PC-3 (cell line): ENCODE results near the gene TMEM41A. TPM values are rescaled to one million over a fixed set of nuclear protein-coding genes. Genes with fewer than 3 reads are reported as not detected.
"Not testable (repeated sequence)": the region's sequence is repeated elsewhere in the genome, so short reads cannot be mapped to it uniquely, and the experiment has no call there.

Experiments
- ATAC-seq: fragments of 200-7000 bp; cut with Tn5 transposase; 2 replicates; pipeline ENCODE4 v1.9.1; 2020; ENCODE audit warnings: mild to moderate bottlenecking, moderate library complexity
- BruUV-seq: library from RNA; stranded (reverse); fragments of 400-500 nt; replicated peaks from 2 replicates; lab custom pipeline; 2021; lab: Mats Ljungman, UMichigan
- CTCF ChIA-PET: fragments of 300-600 bp; sonication (Branson Sonifier 250); formaldehyde crosslinking; loops from one replicate; lab custom pipeline; 2022; ENCODE audit warnings: antibody characterized with exemption; lab: Charles Lee
- POLR2A ChIA-PET: fragments of 300-600 bp; sonication (Branson Sonifier 250); formaldehyde crosslinking; loops from one replicate; lab custom pipeline; 2022; ENCODE audit warnings: antibody characterized with exemption; ENCODE audit not compliant: unreplicated experiment; lab: Charles Lee
- DNase-seq: peaks from one replicate; pipeline ENCODE4 v3.0.0-alpha.2; 2015
- H2AFZ ChIP-seq: fragments of 300-600 bp; sonication (generic); 2 replicates; pipeline ENCODE4 v1.6.0; 2016; ENCODE audit warnings: antibody characterized with exemption, low read length
- H3F3A ChIP-seq: fragments of 300-600 bp; sonication (generic); one replicate; pipeline ENCODE4 v1.6.0; 2017; ENCODE audit warnings: antibody characterized with exemption, low read length, control low read depth, mild to moderate bottlenecking; ENCODE audit not compliant: unreplicated experiment
- H3K27ac ChIP-seq: fragments of 300-600 bp; sonication (generic); 2 replicates; pipeline ENCODE4 v1.5.1; 2016; ENCODE audit warnings: mild to moderate bottlenecking, low read length
- H3K27me3 ChIP-seq: fragments of 300-600 bp; sonication (generic); 2 replicates; pipeline ENCODE4 v1.6.1; 2016; ENCODE audit warnings: low read length, mixed read lengths
- H3K36me3 ChIP-seq: fragments of 300-600 bp; sonication (generic); 2 replicates; pipeline ENCODE4 v1.6.1; 2016; ENCODE audit warnings: low read depth, mixed run types, low read length, mixed read lengths
- H3K4me1 ChIP-seq: fragments of 300-600 bp; sonication (generic); 2 replicates; pipeline ENCODE4 v1.5.1; 2016; ENCODE audit warnings: low read length; ENCODE audit not compliant: insufficient read depth
- H3K4me2 ChIP-seq: fragments of 300-600 bp; sonication (generic); 2 replicates; pipeline ENCODE4 v1.6.0; 2016; ENCODE audit warnings: low read length
- H3K4me3 ChIP-seq: fragments of 300-600 bp; sonication (generic); 2 replicates; pipeline ENCODE4 v1.5.1; 2016; ENCODE audit warnings: mild to moderate bottlenecking, low read length, mixed read lengths
- H3K79me2 ChIP-seq: fragments of 300-600 bp; sonication (generic); 2 replicates; pipeline ENCODE4 v1.6.1; 2017; ENCODE audit warnings: low read length, mixed read lengths
- H3K9ac ChIP-seq: fragments of 300-600 bp; sonication (generic); 2 replicates; pipeline ENCODE4 v1.6.0; 2016; ENCODE audit warnings: mild to moderate bottlenecking, low read length
- H3K9me2 ChIP-seq: fragments of 300-600 bp; sonication (generic); replicated peaks from 2 replicates; pipeline ENCODE4 v1.6.1; 2016; ENCODE audit warnings: mixed run types, low read length, mixed read lengths
- H3K9me3 ChIP-seq: fragments of 300-600 bp; sonication (generic); 2 replicates; pipeline ENCODE4 v1.6.1; 2016; ENCODE audit warnings: low read length, mixed read lengths
- H4K20me1 ChIP-seq: fragments of 300-600 bp; sonication (generic); 2 replicates; pipeline ENCODE4 v1.6.1; 2016; ENCODE audit warnings: low read length, mixed read lengths
- EZH2 ChIP-seq: fragments of 300-600 bp; sonication (generic); IDR thresholded peaks from one replicate; pipeline ENCODE4 v1.6.1; 2017; ENCODE audit warnings: antibody characterized with exemption, mild to moderate bottlenecking, low read length; ENCODE audit not compliant: unreplicated experiment
- EZH2phosphoT487 ChIP-seq: fragments of 300-600 bp; sonication (generic); IDR thresholded peaks from 2 replicates; pipeline ENCODE4 v1.6.1; 2018; ENCODE audit warnings: mild to moderate bottlenecking, antibody characterized with exemption, low read length, borderline replicate concordance
- intact Hi-C: fragments of 100-400 bp; cut with micrococcal nuclease; formaldehyde crosslinking; loops from 2 replicates; pipeline ENCODE4 v1.9.0; 2023
- total RNA-seq: library from RNA; depleted of rRNA; stranded (reverse); fragments of >200 nt; gene quantifications from 2 replicates; pipeline ENCODE4 v1.2.3, GENCODE V29; 2014
- TF ChIP-seq, protein P1 (sequence below): fragments of 300-600 bp; sonication (generic); conservative IDR thresholded peaks from 2 replicates; pipeline ENCODE4 v1.5.1; 2017; ENCODE audit warnings: antibody characterized with exemption, low read depth, mild to moderate bottlenecking, low read length

Gene TMEM41A
- total RNA-seq, 1 experiment from 2014 or later = 25.3 TPM

DNA sequence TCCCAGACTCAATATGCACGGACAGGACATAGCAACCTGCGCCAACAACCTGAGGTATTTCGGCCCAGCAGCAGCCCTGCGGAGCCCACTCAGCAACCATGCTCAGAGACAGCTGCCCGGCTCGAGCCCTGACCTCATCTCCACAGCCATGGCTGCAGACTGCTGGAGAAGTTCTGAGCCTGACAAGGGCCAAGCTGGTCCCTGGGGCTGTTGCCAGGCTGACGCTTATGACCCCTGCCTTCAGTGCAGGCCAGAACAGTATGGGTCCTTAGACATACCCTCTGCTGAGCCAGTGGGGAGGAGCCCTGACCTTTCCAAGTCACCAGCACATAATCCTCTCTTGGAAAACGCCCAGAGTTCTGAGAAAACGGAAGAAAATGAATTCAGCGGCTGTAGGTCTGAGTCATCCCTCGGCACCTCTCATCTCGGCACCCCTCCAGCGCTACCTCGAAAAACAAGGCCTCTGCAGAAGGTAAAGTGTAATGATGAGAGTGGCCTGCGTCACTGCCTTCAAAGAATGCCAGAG is 25.5 kb downstream of the TMEM41A start:
- DNase-seq (no peak), ATAC-seq (no peak)
- no TSS peak for BruUV-seq
- no peak overlapping the region for H3K9ac ChIP-seq
- H3K4me1 ChIP-seq = no peaks in the 10 kb centered on the region
- ChIA-PET POLR2A (no interaction called here), CTCF (no interaction called here)
- H4K20me1 ChIP-seq = no peaks in the 10 kb centered on the region
- H3K79me2 ChIP-seq = no peaks in the 10 kb centered on the region
- no peak overlapping the region for H3K4me2 ChIP-seq
- H2AFZ ChIP-seq = no peak overlapping the region
- no peaks in the 10 kb centered on the region for H3K27me3 ChIP-seq
- no peaks in the 10 kb centered on the region for H3K9me3 ChIP-seq
- H3F3A ChIP-seq = no peaks in the 10 kb centered on the region
- no peaks in the 10 kb centered on the region for H3K9me2 ChIP-seq
- intact Hi-C loops = no loop called here
- no peak overlapping the region for H3K27ac ChIP-seq
- no peak overlapping the region for H3K4me3 ChIP-seq
- H3K36me3 ChIP-seq = no peaks in the 10 kb centered on the region
- TF ChIP-seq, protein P1, sequence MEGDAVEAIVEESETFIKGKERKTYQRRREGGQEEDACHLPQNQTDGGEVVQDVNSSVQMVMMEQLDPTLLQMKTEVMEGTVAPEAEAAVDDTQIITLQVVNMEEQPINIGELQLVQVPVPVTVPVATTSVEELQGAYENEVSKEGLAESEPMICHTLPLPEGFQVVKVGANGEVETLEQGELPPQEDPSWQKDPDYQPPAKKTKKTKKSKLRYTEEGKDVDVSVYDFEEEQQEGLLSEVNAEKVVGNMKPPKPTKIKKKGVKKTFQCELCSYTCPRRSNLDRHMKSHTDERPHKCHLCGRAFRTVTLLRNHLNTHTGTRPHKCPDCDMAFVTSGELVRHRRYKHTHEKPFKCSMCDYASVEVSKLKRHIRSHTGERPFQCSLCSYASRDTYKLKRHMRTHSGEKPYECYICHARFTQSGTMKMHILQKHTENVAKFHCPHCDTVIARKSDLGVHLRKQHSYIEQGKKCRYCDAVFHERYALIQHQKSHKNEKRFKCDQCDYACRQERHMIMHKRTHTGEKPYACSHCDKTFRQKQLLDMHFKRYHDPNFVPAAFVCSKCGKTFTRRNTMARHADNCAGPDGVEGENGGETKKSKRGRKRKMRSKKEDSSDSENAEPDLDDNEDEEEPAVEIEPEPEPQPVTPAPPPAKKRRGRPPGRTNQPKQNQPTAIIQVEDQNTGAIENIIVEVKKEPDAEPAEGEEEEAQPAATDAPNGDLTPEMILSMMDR = no peak
- TF ChIP-seq EZH2 = no peak
- no peak for TF ChIP-seq EZH2phosphoT487

DNA sequence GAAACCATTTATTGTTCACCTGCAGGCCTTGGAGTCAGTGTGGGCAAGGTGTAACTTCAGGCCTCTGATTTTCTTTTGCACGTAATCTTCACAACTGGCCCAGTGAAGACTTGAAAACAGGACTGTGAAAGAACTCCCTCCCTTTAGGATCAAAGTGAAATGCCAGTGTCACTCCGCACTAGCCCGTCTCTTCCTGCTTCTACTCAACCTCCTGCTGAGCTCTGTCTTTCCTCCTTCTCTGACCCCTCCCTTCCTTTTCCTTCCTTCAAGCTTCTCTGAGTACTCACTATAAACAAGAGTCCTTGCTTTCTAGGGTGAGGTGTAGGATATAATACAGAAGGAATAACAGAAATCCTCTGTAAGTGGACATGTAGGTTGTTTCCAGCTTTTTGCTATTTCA is 28.5 kb downstream of the TMEM41A start:
- POLR2A ChIA-PET = interaction anchor here (0.6 kb wide), 1 partner anchor 556 kb away, joined by 3 read pairs; no protein-coding TSS in a partner anchor
- H3K27ac ChIP-seq = no peak overlapping the region
- no peaks in the 10 kb centered on the region for H3F3A ChIP-seq
- ATAC-seq (no peak), DNase-seq (no peak)
- H3K4me1 ChIP-seq = no peaks in the 10 kb centered on the region
- no peak for TF ChIP-seq EZH2
- TF ChIP-seq, protein P1 = no peak
- TF ChIP-seq EZH2phosphoT487 = no peak
- no peak overlapping the region for H3K9ac ChIP-seq
- H3K36me3 ChIP-seq = no peaks in the 10 kb centered on the region
- no peak overlapping the region for H2AFZ ChIP-seq
- CTCF ChIA-PET = no interaction called here
- no TSS peak for BruUV-seq
- no peaks in the 10 kb centered on the region for H3K79me2 ChIP-seq
- no peaks in the 10 kb centered on the region for H3K9me2 ChIP-seq
- H3K27me3 ChIP-seq = no peaks in the 10 kb centered on the region
- no peaks in the 10 kb centered on the region for H3K9me3 ChIP-seq
- H3K4me2 ChIP-seq = no peak overlapping the region
- intact Hi-C loops = no loop called here
- no peaks in the 10 kb centered on the region for H4K20me1 ChIP-seq
- no peak overlapping the region for H3K4me3 ChIP-seq

DNA sequence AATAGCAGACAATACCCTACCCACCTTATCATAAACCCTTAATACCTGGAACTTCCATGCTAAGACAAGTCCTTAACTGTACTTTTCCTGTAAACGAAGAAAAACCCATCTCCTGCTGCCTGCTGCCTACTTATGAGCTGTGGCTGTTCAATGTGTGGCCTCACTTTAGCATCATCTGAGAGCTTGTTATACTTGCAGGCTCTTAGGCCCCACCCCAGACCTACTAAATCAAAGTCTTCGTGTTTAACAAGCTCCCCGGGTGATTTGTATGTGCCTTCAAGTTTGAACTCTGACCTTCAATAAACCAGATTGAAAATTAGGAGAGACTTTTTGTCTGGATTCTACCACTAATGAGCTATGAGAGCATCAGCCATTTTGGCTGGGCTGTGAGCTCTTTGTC is 29.3 kb downstream of the TMEM41A start:
- Histone ChIP-seq H3K9ac (no peak overlapping the region), H3K4me2 (no peak overlapping the region), H3K4me3 (no peak overlapping the region), H3K36me3 (no peaks in the 10 kb centered on the region), H3K4me1 (no peaks in the 10 kb centered on the region), H4K20me1 (no peaks in the 10 kb centered on the region), H3K9me2 (no peaks in the 10 kb centered on the region), H3K27me3 (no peaks in the 10 kb centered on the region), H3K79me2 (no peaks in the 10 kb centered on the region), H3F3A (no peaks in the 10 kb centered on the region), H3K27ac (no peak overlapping the region), H2AFZ (no peak overlapping the region), H3K9me3 (no peaks in the 10 kb centered on the region)
- ChIA-PET POLR2A (interaction anchor here (0.6 kb wide), 1 partner anchor 556 kb away, joined by 3 read pairs; no protein-coding TSS in a partner anchor), CTCF (no interaction called here)
- no TSS peak for BruUV-seq
- intact Hi-C loops = no loop called here
- DNase-seq = no peak
- TF ChIP-seq EZH2 = no peak
- TF ChIP-seq EZH2phosphoT487 = no peak
- TF ChIP-seq, protein P1 = no peak
- ATAC-seq = no peak

DNA sequence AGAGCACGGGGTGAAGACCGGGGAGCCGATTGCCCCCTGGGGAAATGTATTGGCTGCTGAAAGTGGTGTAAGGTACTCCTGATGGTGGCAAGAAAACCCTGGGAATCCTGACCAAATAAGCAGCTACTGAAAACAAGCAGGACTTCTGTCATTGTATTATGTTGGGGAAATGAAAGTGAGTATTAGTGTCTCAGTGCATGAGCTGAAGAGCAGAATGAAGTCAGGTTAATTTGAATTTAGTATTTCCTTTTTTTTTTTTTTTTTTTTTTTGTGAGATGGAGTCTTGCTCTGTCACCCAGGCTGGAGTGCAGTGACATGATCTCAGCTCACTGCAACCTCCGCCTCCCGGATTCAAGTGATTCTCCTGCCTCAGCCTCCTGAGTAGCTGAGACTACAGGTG is 32.7 kb downstream of the TMEM41A start:
- POLR2A ChIA-PET = interaction anchor here (0.6 kb wide), 1 partner anchor 524 kb away, joined by 29 read pairs; no protein-coding TSS in a partner anchor
- H4K20me1 ChIP-seq, H3K4me3 ChIP-seq, CTCF ChIA-PET, H3K27ac ChIP-seq, H3F3A ChIP-seq, H3K79me2 ChIP-seq, H3K4me2 ChIP-seq, intact Hi-C loops, H3K36me3 ChIP-seq, H3K9me3 ChIP-seq, H2AFZ ChIP-seq, ATAC-seq, BruUV-seq, H3K9ac ChIP-seq, DNase-seq, H3K9me2 ChIP-seq, H3K27me3 ChIP-seq, H3K4me1 ChIP-seq: not testable (repeated sequence)
